Gastroesophageal sphincter (tissue), 4 donors: Measurements from ENCODE around the gene OR10J5. TPM values are rescaled to one million over a fixed set of nuclear protein-coding genes. Genes with fewer than 3 reads are reported as not detected.

Source experiments
- ATAC-seq: fragments of 150-250 bp; one replicate; pipeline ENCODE4 v1.9.1; 2016; ENCODE audit warnings: mild to moderate bottlenecking, moderate library complexity
- H3K27ac ChIP-seq, 4 donors: fragments of 200-600 bp; sonication (generic) in 3 of 4; 1 replicate in 3 of 4; 2 replicates in 1 of 4; pipeline ENCODE4 v1.5.1; 2016 to 2019
- H3K27me3 ChIP-seq: fragments of 200-600 bp; sonication (generic); one replicate; pipeline ENCODE4 v1.5.1; 2019
- H3K36me3 ChIP-seq, 2 donors: fragments of 200-600 bp; sonication (generic); one replicate each; pipeline ENCODE4 v1.5.1; 2019; ENCODE audit warnings: control low read depth in 1 of 2
- H3K4me1 ChIP-seq, 3 donors: fragments of 200-600 bp; sonication (generic); 1 replicate in 2 of 3; 2 replicates in 1 of 3; pipeline ENCODE4 v1.5.1; 2016 to 2019; ENCODE audit warnings: control low read depth in 2 of 3
- H3K4me3 ChIP-seq, 2 donors: fragments of 200-600 bp; sonication (generic); one replicate each; pipeline ENCODE4 v1.5.1; 2019; ENCODE audit warnings: mild to moderate bottlenecking in 1 of 2, moderate library complexity in 1 of 2
- H3K9me3 ChIP-seq, 3 donors: fragments of 200-600 bp; sonication (generic); one replicate each; pipeline ENCODE4 v1.5.1; 2017 to 2019; ENCODE audit warnings: control low read depth in 2 of 3
- CTCF ChIP-seq, 4 experiments: fragments of 200-600 bp in 2 of 4; fragments of 450-650 bp in 2 of 4; sonication (generic) in 1 of 4; IDR thresholded peaks; one replicate each; pipeline ENCODE4 v1.5.1; 2017 to 2019; ENCODE audit warnings: antibody characterized with exemption in 4 of 4, mild to moderate bottlenecking in 2 of 4, moderate library complexity in 2 of 4
- EP300 ChIP-seq: sonication (generic); formaldehyde crosslinking; IDR thresholded peaks from one replicate; pipeline ENCODE4 v1.6.1; 2017; ENCODE audit warnings: antibody characterized with exemption, mild to moderate bottlenecking
- POLR2A ChIP-seq, 2 donors: fragments of 450-650 bp; IDR thresholded peaks; one replicate each; pipeline ENCODE4 v1.6.1; 2017; ENCODE audit warnings: antibody characterized with exemption in 2 of 2, mild to moderate bottlenecking in 2 of 2, moderate library complexity in 1 of 2
- POLR2AphosphoS5 ChIP-seq: sonication (generic); formaldehyde crosslinking; IDR thresholded peaks from one replicate; pipeline ENCODE4 v1.6.1; 2017; ENCODE audit warnings: antibody characterized with exemption
- WGBS, 2 donors: methylation state at CpG; one replicate each; pipeline ENCODE4 v1.1.5; 2018; ENCODE audit warnings: low coverage in 1 of 2; 5-methylcytosine and 5-hydroxymethylcytosine counted together
- total RNA-seq, 4 donors: library from RNA; depleted of rRNA; stranded (reverse); fragments of >200 nt; gene quantifications; one replicate each; pipeline ENCODE4 v1.1.0, GENCODE V29; 2016

Gene OR10J5
- total RNA-seq, 4 donors from 2014 or later, result not detected

GRCh38 chr1:159562680-159563079 lies 26.9 kb upstream of the OR10J5 start:
- H3K9me3 ChIP-seq, result peaks cover 0 to 10% (median 0%) of the 10 kb centered on the region in 3 donors
- H3K27me3 ChIP-seq, result no peaks in the 10 kb centered on the region
- no peak for ATAC-seq
- TF ChIP-seq CTCF (IDR thresholded peaks at IDR 0.05) (no peak), POLR2AphosphoS5 (no peak), EP300 (no peak), POLR2A (IDR thresholded peaks at IDR 0.05) (no peak)
- H3K4me3 ChIP-seq, result no peak overlapping the region
- H3K4me1 ChIP-seq, result no peaks in the 10 kb centered on the region
- 36 to 71% methylated on average over 1 of the region's 1 CpG for WGBS, 2 donors
- no peaks in the 10 kb centered on the region for H3K36me3 ChIP-seq
- no peak overlapping the region for H3K27ac ChIP-seq

DNA sequence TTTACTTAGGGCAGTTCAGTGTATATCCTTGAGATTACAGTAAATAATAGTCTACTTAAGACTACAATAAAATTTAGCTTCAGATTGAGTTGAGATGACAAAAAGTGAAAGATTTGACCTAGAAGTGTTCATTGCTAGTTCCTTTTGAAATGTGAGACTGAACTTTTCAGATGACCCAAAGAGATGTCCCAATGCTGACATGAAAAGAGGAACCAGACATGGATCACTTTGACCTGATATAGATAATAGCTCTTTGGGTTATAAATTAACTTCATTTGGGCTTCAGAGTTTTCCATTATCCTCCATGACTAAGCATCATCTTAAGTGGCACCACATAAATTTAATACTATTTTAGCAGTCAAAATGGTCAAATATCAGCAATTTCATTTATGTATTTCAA lies 25.7 kb upstream of the OR10J5 start:
- Histone ChIP-seq H3K27me3 (no peaks in the 10 kb centered on the region), H3K9me3 (peaks cover 0 to 10% (median 0%) of the 10 kb centered on the region in 3 donors), H3K4me3 (no peak overlapping the region), H3K4me1 (no peaks in the 10 kb centered on the region), H3K27ac (no peak overlapping the region), H3K36me3 (no peaks in the 10 kb centered on the region)
- no peak for TF ChIP-seq EP300
- no peak for TF ChIP-seq POLR2AphosphoS5
- no peak for TF ChIP-seq POLR2A (IDR thresholded peaks at IDR 0.05)
- no peak for TF ChIP-seq CTCF (IDR thresholded peaks at IDR 0.05)
- no peak for ATAC-seq

DNA sequence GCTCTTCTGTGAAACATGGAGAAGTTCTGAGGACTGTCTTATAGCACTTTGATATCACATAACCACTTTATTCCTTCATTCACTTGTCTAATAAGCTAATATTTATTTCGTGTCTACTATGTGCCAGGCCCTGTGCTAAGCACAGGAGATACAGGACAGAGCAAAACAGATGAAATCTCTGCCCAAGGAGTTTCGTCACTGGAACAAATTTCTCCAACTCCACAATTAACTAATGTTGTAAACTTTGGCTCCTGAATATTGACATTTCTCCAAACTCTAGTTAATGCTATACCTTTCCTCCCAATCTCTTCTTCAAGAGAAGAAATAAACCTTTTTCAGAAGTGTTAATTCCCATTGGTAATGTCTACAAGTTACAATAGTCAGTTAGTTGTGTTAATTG lies 24.8 kb upstream of the OR10J5 start:
- TF ChIP-seq CTCF (IDR thresholded peaks at IDR 0.05) (no peak), EP300 (no peak), POLR2AphosphoS5 (no peak), POLR2A (IDR thresholded peaks at IDR 0.05) (no peak)
- 50 to 60% methylated on average over 2 of the region's 2 CpGs for WGBS, 2 donors
- no peaks in the 10 kb centered on the region for H3K27me3 ChIP-seq
- peaks cover 0 to 8% (median 0%) of the 10 kb centered on the region in 3 donors for H3K9me3 ChIP-seq
- H3K27ac ChIP-seq, result no peak overlapping the region
- H3K36me3 ChIP-seq, result no peaks in the 10 kb centered on the region
- ATAC-seq, result no peak
- no peak overlapping the region for H3K4me3 ChIP-seq
- no peaks in the 10 kb centered on the region for H3K4me1 ChIP-seq

GRCh38 chr1:159556931-159557369 lies 21.1 kb upstream of the OR10J5 start:
- no peaks in the 10 kb centered on the region for H3K27me3 ChIP-seq
- no peaks in the 10 kb centered on the region for H3K4me1 ChIP-seq
- ATAC-seq, result no peak
- no peak for TF ChIP-seq POLR2A (IDR thresholded peaks at IDR 0.05)
- no peak for TF ChIP-seq POLR2AphosphoS5
- no peak for TF ChIP-seq EP300
- TF ChIP-seq CTCF (IDR thresholded peaks at IDR 0.05), result no peak
- H3K36me3 ChIP-seq, result no peaks in the 10 kb centered on the region
- no peaks in the 10 kb centered on the region for H3K9me3 ChIP-seq
- no peak overlapping the region for H3K4me3 ChIP-seq
- WGBS, 2 donors, result 19% methylated on average over 2 of the region's 3 CpGs; no CpG with 5 or more reads in 1 of the 2 donors
- no peak overlapping the region for H3K27ac ChIP-seq

DNA sequence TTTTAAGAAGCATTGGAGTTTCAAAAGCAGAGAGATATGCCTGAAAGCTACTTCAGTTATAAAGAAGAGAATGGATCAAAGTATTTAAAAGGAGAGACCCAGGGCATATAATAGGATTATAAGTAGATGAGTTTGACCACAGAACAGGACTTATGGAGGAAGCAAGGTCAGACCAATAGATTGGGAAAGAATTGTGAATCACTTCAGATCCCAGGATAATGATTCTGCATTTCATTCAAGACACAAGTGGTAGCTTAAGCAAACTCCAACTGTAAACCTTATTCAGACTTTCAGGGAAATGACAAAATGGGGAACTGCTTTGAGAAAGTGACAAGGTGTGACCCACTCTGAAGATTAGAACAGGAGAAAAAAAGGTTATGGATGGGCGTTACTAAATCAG lies 18.9 kb upstream of the OR10J5 start:
- no peak for ATAC-seq
- Histone ChIP-seq H3K27me3 (no peaks in the 10 kb centered on the region), H3K9me3 (no peaks in the 10 kb centered on the region), H3K36me3 (no peaks in the 10 kb centered on the region), H3K4me1 (no peaks in the 10 kb centered on the region), H3K27ac (no peak overlapping the region), H3K4me3 (no peak overlapping the region)
- TF ChIP-seq POLR2A (IDR thresholded peaks at IDR 0.05) (no peak), EP300 (no peak), CTCF (IDR thresholded peaks at IDR 0.05) (no peak), POLR2AphosphoS5 (no peak)
- WGBS, 2 donors, result 50 to 78% methylated on average over 1 of the region's 1 CpG
